Transverse colon (tissue), 4 donors: ENCODE data around the gene LTA.

Source experiments
- CTCF ChIP-seq, 5 experiments: fragments of 200-600 bp in 3 of 5; fragments of 450-650 bp in 2 of 5; sonication (generic) in 3 of 5; IDR thresholded peaks; 1 replicate in 2 of 5; 2 replicates in 3 of 5; pipeline ENCODE4 v1.5.1; 2016 to 2017; ENCODE audit warnings: antibody characterized with exemption in 5 of 5, inconsistent platforms in 3 of 5, mild to moderate bottlenecking in 2 of 5, moderate library complexity in 1 of 5
- POLR2A ChIP-seq: fragments of 450-650 bp; IDR thresholded peaks from one replicate; pipeline ENCODE4 v1.6.1; 2016; ENCODE audit warnings: antibody characterized with exemption, mild to moderate bottlenecking, moderate library complexity
- POLR2AphosphoS5 ChIP-seq, 3 donors: sonication (generic); formaldehyde crosslinking; IDR thresholded peaks; one replicate each; pipeline ENCODE4 v1.6.1; 2016; ENCODE audit warnings: antibody characterized with exemption in 3 of 3

- TF ChIP-seq CTCF (IDR thresholded peaks at IDR 0.05) (no peak), POLR2AphosphoS5 (IDR thresholded peaks at IDR 0.05) (no peak), POLR2A (no peak)
Measured at GRCh38 chr6:31614075-31614619, 42.1 kb downstream of the LTA start.
